ENCODE results near the gene RASA3.
"Not testable (repeated sequence)": the region's sequence is repeated elsewhere in the genome, so short reads cannot be mapped to it uniquely, and the experiment has no call there.

The RASA3 gene

DNA sequence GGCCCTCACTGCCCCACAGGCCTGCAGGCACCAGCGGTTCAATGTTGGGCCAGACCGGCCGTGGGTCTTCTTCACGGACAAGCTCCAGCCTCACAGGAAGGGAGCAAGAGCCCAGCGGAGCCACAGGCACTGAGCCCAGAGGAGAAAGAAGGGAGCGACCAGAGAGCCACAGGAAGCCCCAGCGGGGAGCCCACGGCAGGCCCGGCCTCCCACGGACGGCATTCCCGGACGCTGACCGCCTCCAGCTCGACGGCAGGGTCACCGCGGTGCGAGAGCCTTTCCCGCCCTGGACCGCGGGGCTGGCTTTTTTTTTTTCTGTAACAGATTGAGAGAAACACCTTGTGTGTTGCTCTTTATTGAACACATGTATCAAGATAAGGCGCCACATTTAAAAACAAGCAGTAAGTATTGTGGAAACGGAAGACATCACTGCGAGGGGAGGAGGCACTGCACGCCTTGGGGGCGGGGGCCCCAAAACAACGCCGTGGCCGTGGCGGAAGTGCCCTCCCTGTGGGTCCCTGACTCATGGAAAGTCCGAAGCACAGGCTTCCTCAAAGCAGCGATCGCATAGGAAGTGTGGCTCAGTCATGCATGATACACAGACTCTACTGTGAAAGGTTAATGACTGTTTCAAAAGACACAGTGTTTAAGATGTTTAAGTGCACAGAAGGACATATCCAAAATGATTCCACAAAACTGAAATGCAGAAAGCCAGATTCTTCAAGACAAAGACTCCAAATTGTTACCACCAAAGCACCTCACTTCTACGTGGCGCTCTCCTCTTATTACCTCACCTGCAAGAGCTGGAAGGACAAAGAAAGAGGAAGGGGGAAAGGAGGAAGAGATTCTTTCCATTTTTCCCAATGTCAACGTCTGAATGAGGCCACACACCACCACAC is 3.5 kb downstream of the RASA3 start:
- Histone ChIP-seq H4K20me1 (peaks cover 62% of the 10 kb centered on the region), H3K4me1 (peaks cover 73% of the 10 kb centered on the region), H3K27me3 (no peaks in the 10 kb centered on the region), H3K4me3 (peak overlapping the region; percentile 90), H3K36me3 (peaks cover 5% of the 10 kb centered on the region; the same call in 1 of the 2 replicates), H3K4me2 (peak overlapping the region; percentile 99), H3K9me3 (no peaks in the 10 kb centered on the region), H3K9ac (peak overlapping the region; percentile 86), H3K27ac (peak overlapping the region; percentile 96)
- no peak for TF ChIP-seq Cebpa-rat (IDR thresholded peaks at IDR 0.05)

DNA sequence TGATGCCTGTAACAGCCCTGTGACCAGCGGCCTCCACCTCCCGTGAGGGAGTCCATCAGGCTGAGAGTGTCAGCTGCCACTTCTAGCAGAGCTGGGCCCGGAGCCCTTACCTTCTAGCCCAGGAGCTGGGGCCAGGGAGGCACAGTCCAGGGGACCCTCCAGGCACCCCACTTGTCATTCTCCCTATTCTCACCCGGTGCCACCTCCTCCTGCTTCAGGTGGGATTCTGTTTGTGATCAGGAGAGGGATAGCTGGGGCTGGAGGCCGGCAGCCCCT is 4.1 kb downstream of the RASA3 start:
- peak overlapping the region; percentile 90 for H3K4me3 ChIP-seq
- peaks cover 5% of the 10 kb centered on the region; the same call in 1 of the 2 replicates for H3K36me3 ChIP-seq
- H4K20me1 ChIP-seq, result peaks cover 68% of the 10 kb centered on the region
- H3K27ac ChIP-seq, result peak overlapping the region; percentile 96
- no peak for TF ChIP-seq Cebpa-rat (IDR thresholded peaks at IDR 0.05)
- H3K9me3 ChIP-seq, result no peaks in the 10 kb centered on the region
- peak overlapping the region; percentile 99 for H3K4me2 ChIP-seq
- H3K27me3 ChIP-seq, result no peaks in the 10 kb centered on the region
- peak overlapping the region; percentile 86 for H3K9ac ChIP-seq
- peaks cover 77% of the 10 kb centered on the region for H3K4me1 ChIP-seq

DNA sequence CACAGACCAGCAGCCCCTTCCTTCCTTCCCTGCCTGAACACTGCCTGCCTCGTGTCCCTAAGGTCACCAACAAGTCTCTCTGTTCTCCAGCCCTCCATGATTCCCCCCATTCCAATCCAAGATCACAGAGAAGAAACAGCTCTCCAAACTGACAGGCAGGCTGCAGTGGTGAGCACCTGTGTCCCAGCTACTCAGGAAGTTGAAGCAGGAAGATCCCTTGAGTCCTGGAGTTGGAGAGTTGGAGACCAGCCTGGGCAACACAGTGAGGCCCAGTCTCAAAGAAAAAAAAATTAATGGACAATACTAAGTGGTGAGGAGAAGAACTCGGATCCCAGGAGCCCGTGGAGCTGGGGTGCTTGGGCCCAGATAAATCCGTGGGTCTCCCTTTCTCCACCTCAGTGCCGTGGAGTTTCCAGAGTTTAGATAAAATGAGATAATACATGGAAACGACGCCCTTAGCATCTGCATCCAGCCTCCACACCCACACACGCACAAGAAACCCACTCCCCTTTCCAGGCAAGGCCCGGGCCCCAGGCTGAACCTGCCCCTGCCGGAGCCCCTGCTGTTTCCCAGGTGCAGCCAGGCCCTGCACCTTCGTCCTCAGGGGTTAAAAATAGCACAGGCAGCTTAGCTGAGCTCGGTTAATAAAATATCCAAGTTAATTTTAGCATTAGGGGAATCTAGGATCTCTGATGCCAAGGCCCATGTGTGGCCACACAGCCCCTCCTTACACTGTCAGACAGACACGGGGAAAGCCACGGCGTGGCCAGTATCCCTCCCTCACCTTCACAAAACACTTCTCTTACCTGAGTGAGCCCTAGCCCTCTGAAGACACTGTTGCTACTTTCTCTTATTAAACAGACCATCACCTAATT is 4.7 kb downstream of the RASA3 start:
- Histone ChIP-seq H3K27ac (peak overlapping the region; percentile 96), H4K20me1 (peaks cover 74% of the 10 kb centered on the region), H3K9me3 (no peaks in the 10 kb centered on the region), H3K4me3 (peak overlapping the region; percentile 90), H3K4me1 (peaks cover 83% of the 10 kb centered on the region), H3K4me2 (peak overlapping the region; percentile 99), H3K9ac (peak overlapping the region; percentile 86), H3K36me3 (peaks cover 5% of the 10 kb centered on the region; the same call in 1 of the 2 replicates), H3K27me3 (no peaks in the 10 kb centered on the region)
- TF ChIP-seq Cebpa-rat (IDR thresholded peaks at IDR 0.05), result no peak

DNA sequence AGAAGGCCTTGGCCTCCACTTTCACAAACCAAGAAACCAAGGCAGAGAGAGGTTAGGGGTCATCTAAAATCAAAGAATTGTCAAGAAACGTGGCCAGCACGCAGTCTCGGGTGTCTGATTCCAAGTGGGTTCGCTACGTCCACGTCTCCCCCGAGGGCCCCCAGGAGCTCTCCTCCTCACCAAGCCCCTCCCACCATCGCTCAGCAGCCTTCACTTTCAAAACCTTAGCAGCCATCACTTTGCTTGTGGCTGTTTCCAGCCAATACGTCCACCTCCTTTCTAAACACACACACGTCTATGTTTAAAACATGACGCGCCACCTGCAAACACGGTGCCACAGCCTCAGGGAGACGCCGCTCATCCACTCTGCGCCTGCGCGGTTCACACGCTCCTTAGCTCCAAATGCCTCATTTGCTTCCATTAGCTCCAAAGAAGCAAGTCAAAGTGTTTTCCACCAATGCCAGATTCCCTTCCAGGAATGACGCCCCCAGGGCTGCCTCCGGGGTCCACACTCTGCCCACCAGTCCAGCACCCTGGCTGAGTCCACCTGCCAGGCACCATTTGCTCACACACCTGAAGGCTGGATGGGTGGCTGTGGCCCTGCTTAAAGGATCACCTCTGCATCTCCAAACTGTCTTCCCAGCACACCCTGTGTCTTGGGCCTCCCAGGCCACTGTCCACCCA is 5.5 kb downstream of the RASA3 start:
- peaks cover 90% of the 10 kb centered on the region for H3K4me1 ChIP-seq
- no peaks in the 10 kb centered on the region for H3K9me3 ChIP-seq
- H3K4me3 ChIP-seq, result no peak overlapping the region
- peaks cover 5% of the 10 kb centered on the region; the same call in 1 of the 2 replicates for H3K36me3 ChIP-seq
- H4K20me1 ChIP-seq, result peaks cover 81% of the 10 kb centered on the region
- H3K4me2 ChIP-seq, result peak overlapping the region; percentile 99
- H3K9ac ChIP-seq, result peak overlapping the region; percentile 86
- H3K27me3 ChIP-seq, result no peaks in the 10 kb centered on the region
- peak overlapping the region; percentile 96 for H3K27ac ChIP-seq
- no peak for TF ChIP-seq Cebpa-rat (IDR thresholded peaks at IDR 0.05)

DNA sequence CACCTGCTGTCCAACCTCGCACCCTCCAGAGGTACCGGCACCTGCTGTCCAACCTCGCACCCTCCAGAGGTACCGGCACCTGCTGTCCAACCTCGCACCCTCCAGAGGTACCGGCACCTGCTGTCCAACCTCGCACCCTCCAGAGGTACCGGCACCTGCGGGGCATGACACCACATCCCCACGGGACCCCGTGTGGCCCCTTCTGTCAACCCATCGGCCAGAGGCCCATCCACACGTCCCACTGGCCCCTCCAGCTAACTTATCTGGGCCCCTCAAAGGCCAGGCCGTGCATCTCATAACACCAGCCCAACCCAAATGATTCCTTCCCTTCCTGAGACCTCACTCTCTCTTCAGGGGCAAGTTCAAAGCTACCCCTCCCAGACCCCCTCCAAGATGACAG is 6.3 kb downstream of the RASA3 start:
- H4K20me1 ChIP-seq, result peaks cover 90% of the 10 kb centered on the region
- not testable (repeated sequence) for H3K9me3 ChIP-seq, H3K9ac ChIP-seq, H3K36me3 ChIP-seq, H3K27me3 ChIP-seq, H3K4me3 ChIP-seq
- H3K27ac ChIP-seq, result peak overlapping the region; percentile 62
- peaks cover 99% of the 10 kb centered on the region for H3K4me1 ChIP-seq
- H3K4me2 ChIP-seq, result peak overlapping the region; percentile 99

DNA sequence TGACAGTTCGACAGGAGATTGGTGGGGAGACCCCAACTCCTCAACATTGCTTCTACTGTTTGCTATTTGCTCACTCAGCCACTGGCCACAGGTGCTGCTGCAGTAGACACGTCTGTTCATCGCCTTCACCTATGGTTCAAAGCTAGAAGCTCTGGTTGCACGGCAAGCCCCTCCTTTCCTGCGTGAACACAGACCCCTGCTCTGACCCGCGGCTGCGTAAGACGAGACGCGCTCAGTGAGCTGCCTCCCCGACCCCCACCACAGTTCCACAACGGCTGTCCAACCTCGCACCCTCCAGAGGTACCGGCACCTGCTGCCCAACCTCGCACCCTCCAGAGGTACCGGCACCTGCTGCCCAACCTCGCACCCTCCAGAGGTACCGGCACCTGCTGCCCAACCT is 6.8 kb downstream of the RASA3 start:
- no peak overlapping the region for H3K4me3 ChIP-seq
- H3K4me1 ChIP-seq, result peaks cover 100% of the 10 kb centered on the region
- peaks cover 5% of the 10 kb centered on the region; the same call in 1 of the 2 replicates for H3K36me3 ChIP-seq
- 0 out of 2 replicates have a peak overlapping the region, but pooled peaks have one; percentile 26 for H3K27ac ChIP-seq
- H3K4me2 ChIP-seq, result peak overlapping the region; percentile 71
- no peak for TF ChIP-seq Cebpa-rat (IDR thresholded peaks at IDR 0.05)
- no peak overlapping the region for H3K9ac ChIP-seq
- H3K27me3 ChIP-seq, result no peaks in the 10 kb centered on the region
- H4K20me1 ChIP-seq, result peaks cover 95% of the 10 kb centered on the region
- no peaks in the 10 kb centered on the region for H3K9me3 ChIP-seq

DNA sequence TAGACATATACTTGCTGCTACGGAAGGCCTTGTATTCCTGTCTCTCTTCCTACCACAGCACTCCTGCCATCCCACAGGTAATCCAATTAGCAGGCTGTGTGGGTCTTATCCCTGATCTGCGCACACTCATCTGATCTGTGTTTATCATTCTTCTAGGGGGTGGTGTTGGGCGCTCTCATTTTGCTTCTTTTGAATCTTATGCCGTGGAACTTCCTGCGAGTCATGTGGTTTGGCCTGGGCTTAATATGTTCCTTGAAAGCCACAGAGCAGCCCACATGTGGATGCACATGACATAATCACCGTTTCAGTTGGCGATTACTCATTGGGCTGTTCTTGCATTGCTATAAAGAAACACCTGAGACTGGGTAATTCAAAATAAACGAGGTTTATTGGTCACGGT is 7.5 kb downstream of the RASA3 start:
- Histone ChIP-seq H3K27me3 (no peaks in the 10 kb centered on the region), H3K9ac (no peak overlapping the region), H3K4me2 (peak overlapping the region; percentile 71), H3K27ac (0 out of 2 replicates have a peak overlapping the region, but pooled peaks have one; percentile 26), H3K9me3 (no peaks in the 10 kb centered on the region), H3K4me3 (no peak overlapping the region), H4K20me1 (peaks cover 96% of the 10 kb centered on the region), H3K36me3 (peaks cover 5% of the 10 kb centered on the region; the same call in 1 of the 2 replicates), H3K4me1 (peaks cover 97% of the 10 kb centered on the region)
- TF ChIP-seq Cebpa-rat (IDR thresholded peaks at IDR 0.05), result no peak

DNA sequence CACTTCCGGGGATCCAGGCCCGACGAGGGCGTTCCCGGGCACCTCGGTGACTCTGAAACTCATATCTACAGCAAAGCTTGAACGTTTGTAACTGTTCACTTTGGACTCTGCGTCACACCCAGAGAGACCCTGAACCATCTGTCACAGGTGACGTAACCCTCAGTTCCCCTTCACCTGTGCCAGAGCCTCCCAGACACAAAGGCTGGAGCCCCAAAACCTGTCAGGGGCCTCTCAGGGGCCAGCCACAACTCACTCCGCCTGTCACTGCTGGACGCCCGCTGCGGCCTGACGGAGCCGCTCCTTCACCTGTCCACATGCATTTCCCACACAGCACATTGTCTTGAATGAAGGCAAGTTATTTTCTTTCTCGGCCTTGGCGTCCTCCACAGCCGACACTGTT is 8.0 kb downstream of the RASA3 start:
- no peak overlapping the region for H3K4me3 ChIP-seq
- 0 out of 2 replicates have a peak overlapping the region, but pooled peaks have one; percentile 1 for H3K9ac ChIP-seq
- H3K4me2 ChIP-seq, result peak overlapping the region; percentile 71
- H3K9me3 ChIP-seq, result no peaks in the 10 kb centered on the region
- peaks cover 91% of the 10 kb centered on the region for H4K20me1 ChIP-seq
- H3K36me3 ChIP-seq, result peaks cover 5% of the 10 kb centered on the region; the same call in 1 of the 2 replicates
- TF ChIP-seq Cebpa-rat (IDR thresholded peaks at IDR 0.05), result no peak
- 0 out of 2 replicates have a peak overlapping the region, but pooled peaks have one; percentile 26 for H3K27ac ChIP-seq
- H3K27me3 ChIP-seq, result no peaks in the 10 kb centered on the region
- H3K4me1 ChIP-seq, result peaks cover 96% of the 10 kb centered on the region

DNA sequence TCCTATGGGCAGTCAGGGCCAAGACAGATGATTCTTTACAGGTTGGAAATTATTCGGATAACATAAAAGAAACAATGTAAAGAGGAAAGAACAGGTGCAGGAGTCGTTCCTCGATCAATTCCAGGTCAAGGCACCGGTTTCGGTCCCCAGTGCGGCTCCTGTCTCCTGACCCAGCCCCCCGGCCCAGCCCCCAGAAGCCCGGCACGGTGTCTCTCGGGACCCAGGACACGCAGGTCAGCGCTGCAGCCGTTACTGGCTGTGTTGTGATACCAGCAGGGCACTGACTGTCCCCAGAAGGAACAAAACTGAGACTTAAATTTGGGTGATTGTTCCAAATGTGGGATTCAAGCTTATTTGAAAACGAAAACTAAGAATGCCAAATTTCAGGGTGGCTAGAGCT is 8.5 kb downstream of the RASA3 start:
- Histone ChIP-seq H3K27me3 (no peaks in the 10 kb centered on the region), H3K9me3 (no peaks in the 10 kb centered on the region), H3K36me3 (peaks cover 5% of the 10 kb centered on the region; the same call in 1 of the 2 replicates), H3K27ac (0 out of 2 replicates have a peak overlapping the region, but pooled peaks have one; percentile 30), H3K4me3 (no peak overlapping the region), H3K4me2 (peak overlapping the region; percentile 71; the same call in 1 of the 2 replicates), H3K9ac (0 out of 2 replicates have a peak overlapping the region, but pooled peaks have one; percentile 1), H4K20me1 (peaks cover 85% of the 10 kb centered on the region), H3K4me1 (peaks cover 96% of the 10 kb centered on the region)
- no peak for TF ChIP-seq Cebpa-rat (IDR thresholded peaks at IDR 0.05)
